Body of pancreas (tissue), 4 donors: ENCODE data around the gene NANOS2.

Experiments used
- CTCF ChIP-seq, 7 experiments: fragments of 450-650 bp in 4 of 7; fragments of 200-600 bp in 3 of 7; sonication (generic) in 3 of 7; IDR thresholded peaks; one replicate each; pipeline ENCODE4 v1.5.1; 2016 to 2019; ENCODE audit warnings: antibody characterized with exemption in 7 of 7
- POLR2A ChIP-seq, 3 donors: fragments of 450-650 bp; IDR thresholded peaks; one replicate each; pipeline ENCODE4 v1.6.1; 2016; ENCODE audit warnings: antibody characterized with exemption in 3 of 3, mild to moderate bottlenecking in 2 of 3

GRCh38 chr19:45954156-45954555 lies 39.6 kb upstream of the NANOS2 start:
- no peak for TF ChIP-seq CTCF (IDR thresholded peaks at IDR 0.05)
- TF ChIP-seq POLR2A (IDR thresholded peaks at IDR 0.05), result no peak
